Spleen (tissue), 7 donors: Measurements from ENCODE around the gene EPN1.

Source experiments
- POLR2A ChIP-seq, 3 donors: fragments of 450-650 bp; IDR thresholded peaks; one replicate each; pipeline ENCODE4 v1.5.1; 2017; ENCODE audit warnings: antibody characterized with exemption in 3 of 3, mild to moderate bottlenecking in 1 of 3
- POLR2AphosphoS5 ChIP-seq, 3 donors: sonication (generic); formaldehyde crosslinking; IDR thresholded peaks; one replicate each; pipeline ENCODE4 v1.5.1; 2017; ENCODE audit warnings: antibody characterized with exemption in 3 of 3
- TF ChIP-seq, protein P1 (sequence below), 11 experiments: fragments of 200-600 bp in 7 of 11; fragments of 450-650 bp in 4 of 11; sonication (generic) in 4 of 11; IDR thresholded peaks in 8 of 11; conservative IDR thresholded peaks in 3 of 11; 1 replicate in 7 of 11; 2 replicates in 4 of 11; pipeline versions ENCODE4 v1.4.0 to v1.8.0; 2016 to 2021; ENCODE audit warnings: antibody characterized with exemption in 11 of 11, inconsistent platforms in 4 of 11, mild to moderate bottlenecking in 1 of 11
- donor health status: DM: no; HTN: no; CAD: no; lungs with moderate emphysema.
- donor health status: DM: no; HTN: no; CAD: no.
- donor health status: DM: no; HTN: no; CAD: no.

DNA sequence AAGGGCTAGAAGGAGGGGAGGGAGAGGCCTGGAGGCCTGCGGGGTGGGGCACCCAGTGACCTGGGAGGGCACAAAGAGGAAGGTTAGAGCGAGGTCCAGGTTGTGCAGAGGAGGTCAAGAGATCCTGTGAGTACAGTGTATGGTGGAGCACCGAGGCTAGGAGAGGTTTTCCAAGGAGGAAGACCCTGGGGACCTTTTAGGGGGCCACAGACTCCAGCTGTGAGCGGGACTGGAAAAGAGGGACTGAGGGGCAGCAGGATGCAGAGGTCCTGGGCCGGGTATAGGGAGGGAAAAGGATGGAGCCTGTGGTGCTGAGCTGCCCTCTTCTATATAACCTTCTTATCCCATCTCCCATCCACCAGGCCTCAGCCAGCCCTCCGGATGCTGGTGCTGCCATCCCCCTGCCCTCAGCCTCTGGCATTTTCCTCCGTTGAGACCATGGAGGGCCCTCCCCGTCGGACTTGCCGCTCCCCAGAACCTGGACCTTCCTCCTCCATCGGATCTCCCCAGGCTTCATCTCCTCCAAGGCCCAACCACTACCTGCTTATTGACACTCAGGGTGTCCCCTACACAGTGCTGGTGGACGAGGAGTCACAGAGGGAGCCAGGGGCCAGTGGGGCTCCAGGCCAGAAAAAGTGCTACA lies 30.7 kb upstream of the EPN1 start:
- TF ChIP-seq, protein P1, sequence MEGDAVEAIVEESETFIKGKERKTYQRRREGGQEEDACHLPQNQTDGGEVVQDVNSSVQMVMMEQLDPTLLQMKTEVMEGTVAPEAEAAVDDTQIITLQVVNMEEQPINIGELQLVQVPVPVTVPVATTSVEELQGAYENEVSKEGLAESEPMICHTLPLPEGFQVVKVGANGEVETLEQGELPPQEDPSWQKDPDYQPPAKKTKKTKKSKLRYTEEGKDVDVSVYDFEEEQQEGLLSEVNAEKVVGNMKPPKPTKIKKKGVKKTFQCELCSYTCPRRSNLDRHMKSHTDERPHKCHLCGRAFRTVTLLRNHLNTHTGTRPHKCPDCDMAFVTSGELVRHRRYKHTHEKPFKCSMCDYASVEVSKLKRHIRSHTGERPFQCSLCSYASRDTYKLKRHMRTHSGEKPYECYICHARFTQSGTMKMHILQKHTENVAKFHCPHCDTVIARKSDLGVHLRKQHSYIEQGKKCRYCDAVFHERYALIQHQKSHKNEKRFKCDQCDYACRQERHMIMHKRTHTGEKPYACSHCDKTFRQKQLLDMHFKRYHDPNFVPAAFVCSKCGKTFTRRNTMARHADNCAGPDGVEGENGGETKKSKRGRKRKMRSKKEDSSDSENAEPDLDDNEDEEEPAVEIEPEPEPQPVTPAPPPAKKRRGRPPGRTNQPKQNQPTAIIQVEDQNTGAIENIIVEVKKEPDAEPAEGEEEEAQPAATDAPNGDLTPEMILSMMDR (IDR thresholded peaks at IDR 0.05 in 8 of 11, conservative IDR thresholded peaks at IDR 0.05 in 3 of 11) = no peak
- TF ChIP-seq POLR2A (IDR thresholded peaks at IDR 0.05) (no peak), POLR2AphosphoS5 (IDR thresholded peaks at IDR 0.05) (no peak)
